Loucy (cell line): ENCODE measurements around the gene AMPD3.

Experiments used
- H2AFZ ChIP-seq: fragments of 200-600 bp; sonication (generic); 2 replicates; pipeline ENCODE4 v1.6.0; 2016; ENCODE audit warnings: antibody characterized with exemption, mild to moderate bottlenecking, low read length, moderate library complexity
- H3F3A ChIP-seq: fragments of 200-600 bp; 2 replicates; pipeline ENCODE4 v1.6.0; 2016; ENCODE audit warnings: antibody characterized with exemption, low read depth, mild to moderate bottlenecking
- H3K27me3 ChIP-seq: fragments of 200-600 bp; sonication (generic); 2 replicates; pipeline ENCODE4 v1.6.1; 2014; ENCODE audit warnings: low read length, mild to moderate bottlenecking; ENCODE audit not compliant: insufficient read depth, poor library complexity, severe bottlenecking
- H3K36me3 ChIP-seq: fragments of 200-600 bp; sonication (generic); 2 replicates; pipeline ENCODE4 v1.6.1; 2016; ENCODE audit warnings: low read length; ENCODE audit not compliant: insufficient read depth
- H3K4me1 ChIP-seq: fragments of 200-600 bp; sonication (generic); 2 replicates; pipeline ENCODE4 v1.5.1; 2014; ENCODE audit warnings: low read length, mild to moderate bottlenecking; ENCODE audit not compliant: insufficient read depth, poor library complexity, severe bottlenecking
- H3K4me2 ChIP-seq: fragments of 200-600 bp; sonication (generic); 2 replicates; pipeline ENCODE4 v1.6.0; 2014; ENCODE audit warnings: antibody characterized with exemption, low read length, low read depth, mild to moderate bottlenecking; ENCODE audit not compliant: poor library complexity, severe bottlenecking
- H3K4me3 ChIP-seq: fragments of 200-600 bp; sonication (generic); 2 replicates; pipeline ENCODE4 v1.5.1; 2014; ENCODE audit warnings: low read length, mild to moderate bottlenecking, mixed read lengths; ENCODE audit not compliant: poor library complexity, severe bottlenecking
- H3K79me2 ChIP-seq: fragments of 200-600 bp; sonication (generic); 2 replicates; pipeline ENCODE4 v1.6.1; 2014; ENCODE audit warnings: low read length; ENCODE audit not compliant: insufficient read depth
- H3K9ac ChIP-seq: fragments of 200-600 bp; sonication (generic); 2 replicates; pipeline ENCODE4 v1.6.0; 2014; ENCODE audit warnings: mild to moderate bottlenecking, low read depth, low read length, moderate library complexity; ENCODE audit not compliant: poor library complexity, severe bottlenecking
- H3K9me2 ChIP-seq: fragments of 200-600 bp; sonication (generic); replicated peaks from 2 replicates; pipeline ENCODE4 v1.6.1; 2016; ENCODE audit warnings: low read depth, low read length, mixed read lengths
- H3K9me3 ChIP-seq: fragments of 200-600 bp; sonication (generic); 2 replicates; pipeline ENCODE4 v1.6.1; 2014; ENCODE audit warnings: mild to moderate bottlenecking, antibody characterized with exemption, low read length, low read depth; ENCODE audit not compliant: insufficient read depth
- H4K20me1 ChIP-seq: fragments of 200-600 bp; sonication (generic); 2 replicates; pipeline ENCODE4 v1.6.0; 2014; ENCODE audit warnings: antibody characterized with exemption, low read length, mild to moderate bottlenecking; ENCODE audit not compliant: insufficient read depth, poor library complexity, severe bottlenecking
- EZH2phosphoT487 ChIP-seq: fragments of 200-600 bp; IDR thresholded peaks from 2 replicates; pipeline ENCODE4 v1.6.1; 2018; ENCODE audit warnings: antibody characterized with exemption, mild to moderate bottlenecking, moderate library complexity, borderline replicate concordance
- TF ChIP-seq, protein P1 (sequence below): fragments of 200-600 bp; sonication (generic); conservative IDR thresholded peaks from 2 replicates; pipeline ENCODE4 v1.5.1; 2014; ENCODE audit warnings: mild to moderate bottlenecking, antibody characterized with exemption, low read length

AMPD3 gene

DNA sequence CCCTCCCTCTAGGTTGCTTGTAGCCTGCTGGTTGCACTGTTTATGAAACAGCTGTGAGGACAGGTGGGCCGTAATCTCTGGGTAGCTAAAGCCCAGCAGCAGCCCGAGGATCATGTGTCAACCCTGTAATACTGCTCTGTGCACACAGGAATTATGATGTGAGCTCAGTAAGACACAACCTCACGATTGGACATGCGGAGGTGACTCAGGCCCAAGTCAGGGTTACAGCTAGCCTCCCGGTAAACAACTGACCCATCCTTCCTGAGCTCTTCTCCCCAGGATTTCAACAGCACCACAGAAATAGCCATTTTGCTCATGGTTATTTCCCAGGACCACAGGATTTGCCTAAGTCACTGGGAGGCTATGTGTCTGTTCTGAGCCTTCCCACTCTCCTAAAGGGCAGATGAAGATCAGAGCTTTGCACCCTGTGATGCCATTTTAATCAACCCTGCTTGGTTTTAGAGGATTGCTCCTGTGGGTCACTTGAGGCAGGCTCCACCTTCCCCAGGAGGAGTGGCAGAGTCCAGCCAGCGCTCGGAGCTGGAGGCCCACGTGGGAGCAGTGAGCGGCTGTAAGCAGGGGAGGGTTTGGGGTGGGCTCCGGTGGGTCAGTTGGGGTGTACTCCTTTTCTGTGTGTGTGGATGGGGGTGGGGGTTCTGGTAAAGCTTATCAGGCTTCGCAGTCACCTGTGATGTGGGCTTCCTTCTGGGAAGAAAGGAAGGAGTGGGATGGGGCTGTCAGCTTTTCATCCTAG lies at the start of gene AMPD3:
Gene AMPD3, plus strand, starts transcription at position 387 of the 754 bp plus-strand sequence. CDS start 6,256 bp downstream, outside the sequence.
- H3K79me2 ChIP-seq, result peaks cover 52% of the 10 kb centered on the region

DNA sequence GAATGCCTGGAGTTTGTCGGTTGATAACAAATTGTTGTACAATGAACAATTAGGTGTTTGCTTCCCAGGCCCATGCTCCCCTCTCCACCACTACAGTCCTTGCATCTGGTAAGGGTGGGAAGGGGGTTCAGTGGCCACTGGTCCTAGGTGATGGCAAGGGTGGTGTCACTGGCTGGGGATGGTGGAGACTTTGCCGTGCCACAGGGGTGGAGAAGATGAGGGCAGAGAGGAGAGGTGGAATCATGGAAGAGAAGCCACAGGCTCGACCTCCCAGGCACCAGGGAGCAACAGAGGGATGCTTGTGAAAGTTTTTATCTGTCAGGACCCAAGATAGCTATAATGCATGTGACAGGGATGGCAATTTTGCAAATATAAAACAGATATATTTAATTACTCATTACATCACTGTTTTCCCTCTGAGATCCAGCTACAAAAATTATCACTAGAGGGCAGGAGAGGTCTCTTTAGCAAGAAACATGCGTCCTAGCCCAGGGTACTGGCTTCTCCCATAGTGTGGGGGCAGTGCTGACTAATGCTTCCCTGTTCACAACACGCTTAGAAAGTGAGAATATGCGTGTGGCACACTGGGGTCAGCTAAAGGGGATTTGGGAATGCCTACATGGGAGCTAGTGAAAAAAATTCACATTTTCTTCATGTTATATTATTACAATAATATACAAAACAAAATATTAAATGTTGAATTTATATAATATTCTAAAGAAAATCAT lies 49.0 kb upstream of the AMPD3 start:
- no peak for TF ChIP-seq EZH2phosphoT487
- TF ChIP-seq, protein P1, sequence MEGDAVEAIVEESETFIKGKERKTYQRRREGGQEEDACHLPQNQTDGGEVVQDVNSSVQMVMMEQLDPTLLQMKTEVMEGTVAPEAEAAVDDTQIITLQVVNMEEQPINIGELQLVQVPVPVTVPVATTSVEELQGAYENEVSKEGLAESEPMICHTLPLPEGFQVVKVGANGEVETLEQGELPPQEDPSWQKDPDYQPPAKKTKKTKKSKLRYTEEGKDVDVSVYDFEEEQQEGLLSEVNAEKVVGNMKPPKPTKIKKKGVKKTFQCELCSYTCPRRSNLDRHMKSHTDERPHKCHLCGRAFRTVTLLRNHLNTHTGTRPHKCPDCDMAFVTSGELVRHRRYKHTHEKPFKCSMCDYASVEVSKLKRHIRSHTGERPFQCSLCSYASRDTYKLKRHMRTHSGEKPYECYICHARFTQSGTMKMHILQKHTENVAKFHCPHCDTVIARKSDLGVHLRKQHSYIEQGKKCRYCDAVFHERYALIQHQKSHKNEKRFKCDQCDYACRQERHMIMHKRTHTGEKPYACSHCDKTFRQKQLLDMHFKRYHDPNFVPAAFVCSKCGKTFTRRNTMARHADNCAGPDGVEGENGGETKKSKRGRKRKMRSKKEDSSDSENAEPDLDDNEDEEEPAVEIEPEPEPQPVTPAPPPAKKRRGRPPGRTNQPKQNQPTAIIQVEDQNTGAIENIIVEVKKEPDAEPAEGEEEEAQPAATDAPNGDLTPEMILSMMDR, result peak; percentile 77
- Histone ChIP-seq H3K79me2 (no peaks in the 10 kb centered on the region), H3K9me3 (no peaks in the 10 kb centered on the region), H3K36me3 (no peaks in the 10 kb centered on the region), H3K9ac (no peak overlapping the region), H3K4me1 (peaks cover 63% of the 10 kb centered on the region), H3K9me2 (no peaks in the 10 kb centered on the region), H3K4me2 (peak overlapping the region; percentile 10), H2AFZ (no peak overlapping the region), H4K20me1 (no peaks in the 10 kb centered on the region), H3F3A (peaks cover 3% of the 10 kb centered on the region; the same call in 1 of the 2 replicates), H3K4me3 (no peak overlapping the region), H3K27me3 (no peaks in the 10 kb centered on the region)

More for the DNA sequence above, at the start of gene AMPD3:
- H3K4me3 ChIP-seq, result peak within 1 kb of the TSS; percentile 94
- peaks cover 67% of the 10 kb centered on the region for H3K4me1 ChIP-seq
- no peaks in the 10 kb centered on the region for H3K9me2 ChIP-seq
- H2AFZ ChIP-seq, result peak within 1 kb of the TSS; percentile 17; the same call in 1 of the 2 replicates
- H3K9ac ChIP-seq, result peak within 1 kb of the TSS; percentile 93
- no peaks in the 10 kb centered on the region for H3K36me3 ChIP-seq
- peak within 1 kb of the TSS; percentile 99 for H3K4me2 ChIP-seq
- H3K27me3 ChIP-seq, result no peaks in the 10 kb centered on the region
- no peaks in the 10 kb centered on the region for H3K9me3 ChIP-seq
- peaks cover 10% of the 10 kb centered on the region; the same call in 1 of the 2 replicates for H3F3A ChIP-seq
- TF ChIP-seq, protein P1, result no peak
- no peak for TF ChIP-seq EZH2phosphoT487
- H4K20me1 ChIP-seq, result peaks cover 25% of the 10 kb centered on the region

DNA sequence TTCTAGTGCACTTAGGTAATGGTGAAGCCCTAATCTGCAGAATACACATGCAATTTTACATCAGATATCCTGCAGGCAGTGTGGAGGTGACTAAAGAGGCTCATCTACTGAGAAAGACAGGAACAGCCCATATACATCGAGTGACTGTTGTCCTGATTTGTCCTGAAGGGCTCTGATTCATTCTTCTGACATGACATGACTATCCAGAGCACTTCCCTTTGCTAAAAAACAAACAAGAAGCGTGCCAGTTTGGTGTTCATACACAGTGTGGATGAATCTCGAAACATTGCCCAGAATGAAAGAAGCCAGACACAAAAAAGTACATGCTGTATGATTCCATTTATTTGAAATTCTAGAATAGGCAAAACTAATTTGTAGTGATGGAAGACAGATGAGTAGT lies 48.0 kb upstream of the AMPD3 start:
- H3K27me3 ChIP-seq, result no peaks in the 10 kb centered on the region
- no peak overlapping the region for H3K4me2 ChIP-seq
- no peaks in the 10 kb centered on the region for H3K36me3 ChIP-seq
- H3K9ac ChIP-seq, result no peak overlapping the region
- H3K79me2 ChIP-seq, result no peaks in the 10 kb centered on the region
- H3K4me3 ChIP-seq, result no peak overlapping the region
- H3K4me1 ChIP-seq, result peaks cover 57% of the 10 kb centered on the region
- no peaks in the 10 kb centered on the region for H3K9me2 ChIP-seq
- TF ChIP-seq EZH2phosphoT487, result no peak
- TF ChIP-seq, protein P1, result no peak
- H4K20me1 ChIP-seq, result no peaks in the 10 kb centered on the region
- H3F3A ChIP-seq, result peaks cover 3% of the 10 kb centered on the region; the same call in 1 of the 2 replicates
- no peak overlapping the region for H2AFZ ChIP-seq
- no peaks in the 10 kb centered on the region for H3K9me3 ChIP-seq
